Measurements from ENCODE around the gene GMPS. TPM values are rescaled to one million over a fixed set of nuclear protein-coding genes. Genes with fewer than 3 reads are reported as not detected.

GMPS gene
- total and polyA plus RNA-seq, 2 of the 4 experiments (the other 2 are of a cell fraction), result 33.9 to 52.5 TPM

- TF ChIP-seq USF2 (IDR thresholded peaks at IDR 0.05; ENCODE audit: low read depth, low read length), result no peak
- TF ChIP-seq FOS (IDR thresholded peaks at IDR 0.05; ENCODE audit: low read depth, low read length), result no peak
- TF ChIP-seq POLR2A (IDR thresholded peaks at IDR 0.05; ENCODE audit: low read depth, low read length), result no peak
- TF ChIP-seq ELK1 (IDR thresholded peaks at IDR 0.05; ENCODE audit: borderline replicate concordance, low read depth, low read length), result no peak
- TF ChIP-seq CHD1 (IDR thresholded peaks at IDR 0.05; ENCODE audit: low read depth, low read length), result no peak
- TF ChIP-seq MAFK (IDR thresholded peaks at IDR 0.05; ENCODE audit: low read depth, low read length), result no peak
- no peak for TF ChIP-seq CTCF (conservative IDR thresholded peaks at IDR 0.05; ENCODE audit: low read depth, low read length)
- TF ChIP-seq RAD21 (IDR thresholded peaks at IDR 0.05; ENCODE audit: low read length), result no peak
- TF ChIP-seq BHLHE40 (IDR thresholded peaks at IDR 0.05; ENCODE audit: low read depth, low read length), result no peak
- TF ChIP-seq RFX5 (IDR thresholded peaks at IDR 0.05; ENCODE audit: low read depth, low read length), result no peak
- ChIA-PET POLR2A (ENCODE audit: unreplicated experiment) (no interaction called here), CTCF (interaction anchor here (0.5 kb wide), 1 partner anchor 573 kb away, joined by 3 read pairs; no protein-coding TSS in a partner anchor)
- Histone ChIP-seq H2BK20ac (ENCODE audit: low read depth, low read length) (no peak overlapping the region), H3K4ac (ENCODE audit: low read depth, low read length) (no peak overlapping the region), H2AFZ (replicated peaks; ENCODE audit: low read length, poor library complexity) (no peak overlapping the region), H3K23ac (ENCODE audit: low read depth, low read length) (no peak overlapping the region), H2AK9ac (replicated peaks; ENCODE audit: low read depth, low read length, poor library complexity) (no peak overlapping the region), H4K5ac (ENCODE audit: low read depth, low read length) (no peak overlapping the region), H3K4me2 (ENCODE audit: low read depth, low read length) (no peak overlapping the region), H2BK5ac (ENCODE audit: low read depth, low read length, poor library complexity, severe bottlenecking) (no peak overlapping the region), H2BK15ac (ENCODE audit: low read depth, low read length) (no peak overlapping the region), H2BK120ac (ENCODE audit: low read depth, low read length) (no peak overlapping the region), H3K27ac (ENCODE audit: insufficient read depth, low read length) (no peak overlapping the region), H3K4me3 (ENCODE audit: insufficient read depth, low read depth, low read length) (no peak overlapping the region), H3K56ac (ENCODE audit: extremely low read depth, insufficient read depth, low read length) (no peak overlapping the region), H3K36me3 (ENCODE audit: control insufficient read depth, insufficient read depth, low read length) (no peaks in the 10 kb centered on the region), H4K20me1 (ENCODE audit: insufficient read depth, low read length) (no peaks in the 10 kb centered on the region), H3K18ac (ENCODE audit: low read depth, low read length) (no peak overlapping the region), H4K91ac (ENCODE audit: insufficient read depth, low read depth, low read length) (no peak overlapping the region), H3K9me3 (ENCODE audit: control insufficient read depth, insufficient read depth, low read length) (no peaks in the 10 kb centered on the region), H3K79me1 (ENCODE audit: low read depth in 1 of 2, low read length in 2 of 2) (no peaks in the 10 kb centered on the region), H4K8ac (ENCODE audit: low read depth in 2 of 2, low read length in 2 of 2) (no peak overlapping the region), H3K27me3 (ENCODE audit: control insufficient read depth, insufficient read depth, low read length) (no peaks in the 10 kb centered on the region), H3K14ac (replicated peaks; ENCODE audit: low read depth, low read length) (no peak overlapping the region), H3K9ac (ENCODE audit: low read depth, low read length) (no peak overlapping the region), H3K9me1 (ENCODE audit: insufficient read depth, low read length) (no peaks in the 10 kb centered on the region), H2AK5ac (ENCODE audit: low read depth, low read length) (no peak overlapping the region), H3K4me1 (ENCODE audit: control insufficient read depth, insufficient read depth, low read length) (no peaks in the 10 kb centered on the region)
- ATAC-seq (ENCODE audit: low read depth) (no peak), DNase-seq (no peak)
- intact Hi-C loops (cut with micrococcal nuclease) (loop anchor here (5.0 kb wide), 1 partner anchor 233 kb away; no protein-coding TSS in a partner anchor), dilution Hi-C loops (cut with HindIII; ENCODE audit: low sequenced_read_pairs, unreplicated experiment) (no loop called here), in situ Hi-C loops (cut with MboI; ENCODE audit: low sequenced_read_pairs) (loop anchor here (25.0 kb wide), 1 partner anchor 1152 kb away; no protein-coding TSS in a partner anchor)
- WGBS, 2 experiments (ENCODE audit: extremely low coverage in 2 of 2, insufficient read length in 1 of 2), result 87% methylated on average over 3 of the region's 6 CpGs; no CpG with 5 or more reads in 1 of the 2 experiments
- BruUV-seq (replicated peaks), result no TSS peak
These were observed 114.5 kb downstream of the GMPS start for GRCh38 chr3:155984791-155985417.
